ENCODE results near the gene FGF3. TPM values are rescaled to one million over a fixed set of nuclear protein-coding genes. Genes with fewer than 3 reads are reported as not detected.

FGF3 gene
- total RNA-seq, 2 donors from 2014 or later: not detected

DNA sequence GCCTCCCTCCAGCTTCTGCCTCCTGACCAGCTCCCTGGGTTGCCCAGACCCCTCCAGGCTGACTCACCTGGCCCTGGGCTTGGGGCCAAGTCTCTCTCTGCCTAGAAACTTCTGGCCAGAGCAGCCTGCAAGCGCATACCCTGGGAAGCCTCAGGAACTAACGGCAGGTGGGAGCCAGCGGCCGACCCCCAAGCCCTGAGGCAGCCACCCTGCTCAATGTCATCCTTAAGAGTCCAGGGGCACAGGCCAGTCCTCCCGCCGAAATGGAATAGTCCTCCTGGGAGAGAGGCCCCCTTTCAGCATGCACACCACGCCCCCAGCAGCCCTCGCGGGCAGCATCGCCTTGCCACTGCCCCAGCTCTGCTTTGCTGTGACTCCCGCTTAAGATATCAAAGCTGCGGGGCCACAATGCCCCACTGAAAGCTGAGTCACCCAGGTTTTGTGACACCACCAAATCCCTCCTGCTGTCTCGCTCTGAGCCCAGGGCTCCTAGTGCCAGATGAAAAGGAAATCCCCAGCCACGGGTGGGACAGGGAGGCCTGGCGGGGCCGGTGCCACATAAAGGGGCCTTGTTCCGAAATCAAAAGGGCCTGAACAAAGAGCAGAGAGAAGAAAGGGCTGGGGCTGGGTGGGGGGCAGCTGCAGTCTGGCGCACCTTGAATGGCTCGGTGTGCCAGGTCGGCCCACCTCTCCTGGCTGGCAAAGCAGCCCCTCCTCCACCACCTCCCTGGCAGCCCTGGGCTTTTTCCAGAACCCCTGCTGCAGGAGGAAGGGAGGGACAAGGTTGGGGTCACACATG is 21.4 kb upstream of the FGF3 start:
- Histone ChIP-seq H3K4me3 (no peak overlapping the region), H3K4me1 (ENCODE audit: control insufficient read depth in 1 of 2, low read depth in 2 of 2) (no peaks in the 10 kb centered on the region), H3K27me3 (replicated peaks; ENCODE audit: insufficient read depth) (no peaks in the 10 kb centered on the region), H3K27ac (no peak overlapping the region), H3K9me3 (no peaks in the 10 kb centered on the region), H3K36me3 (no peaks in the 10 kb centered on the region)
- ATAC-seq (ENCODE audit: insufficient number of reproducible peaks, low FRiP score, low read depth) (no peak), DNase-seq (ENCODE audit: low spot score) (no peak)
- TF ChIP-seq, protein P1, sequence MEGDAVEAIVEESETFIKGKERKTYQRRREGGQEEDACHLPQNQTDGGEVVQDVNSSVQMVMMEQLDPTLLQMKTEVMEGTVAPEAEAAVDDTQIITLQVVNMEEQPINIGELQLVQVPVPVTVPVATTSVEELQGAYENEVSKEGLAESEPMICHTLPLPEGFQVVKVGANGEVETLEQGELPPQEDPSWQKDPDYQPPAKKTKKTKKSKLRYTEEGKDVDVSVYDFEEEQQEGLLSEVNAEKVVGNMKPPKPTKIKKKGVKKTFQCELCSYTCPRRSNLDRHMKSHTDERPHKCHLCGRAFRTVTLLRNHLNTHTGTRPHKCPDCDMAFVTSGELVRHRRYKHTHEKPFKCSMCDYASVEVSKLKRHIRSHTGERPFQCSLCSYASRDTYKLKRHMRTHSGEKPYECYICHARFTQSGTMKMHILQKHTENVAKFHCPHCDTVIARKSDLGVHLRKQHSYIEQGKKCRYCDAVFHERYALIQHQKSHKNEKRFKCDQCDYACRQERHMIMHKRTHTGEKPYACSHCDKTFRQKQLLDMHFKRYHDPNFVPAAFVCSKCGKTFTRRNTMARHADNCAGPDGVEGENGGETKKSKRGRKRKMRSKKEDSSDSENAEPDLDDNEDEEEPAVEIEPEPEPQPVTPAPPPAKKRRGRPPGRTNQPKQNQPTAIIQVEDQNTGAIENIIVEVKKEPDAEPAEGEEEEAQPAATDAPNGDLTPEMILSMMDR (IDR thresholded peaks at IDR 0.05): no peak

DNA sequence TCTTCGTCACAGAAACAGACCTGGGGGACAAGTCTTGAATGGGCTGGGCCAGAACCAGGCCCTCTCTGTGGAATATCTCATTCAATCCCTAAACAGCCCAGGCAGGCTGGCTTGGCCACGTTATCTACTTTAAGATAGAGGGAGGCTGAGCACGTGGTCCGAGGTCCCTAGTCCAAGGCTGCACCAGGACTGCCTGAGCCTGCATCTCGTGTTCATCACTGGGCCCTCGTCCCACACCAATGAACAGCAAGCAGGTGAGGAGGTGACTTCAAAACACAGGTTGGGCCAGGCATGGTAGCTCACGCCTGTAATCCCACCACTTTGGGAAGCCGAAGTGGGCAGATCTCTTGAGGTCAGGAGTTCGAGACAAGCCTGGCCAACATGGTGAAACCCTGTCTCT is 20.3 kb upstream of the FGF3 start:
- no peaks in the 10 kb centered on the region for H3K4me1 ChIP-seq (ENCODE audit: control insufficient read depth in 1 of 2, low read depth in 2 of 2)
- H3K36me3 ChIP-seq: no peaks in the 10 kb centered on the region
- H3K4me3 ChIP-seq: no peak overlapping the region
- no peaks in the 10 kb centered on the region for H3K9me3 ChIP-seq
- no peak for DNase-seq (ENCODE audit: low spot score)
- no peak overlapping the region for H3K27ac ChIP-seq
- TF ChIP-seq, protein P1 (IDR thresholded peaks at IDR 0.05): no peak
- H3K27me3 ChIP-seq (replicated peaks; ENCODE audit: insufficient read depth): no peaks in the 10 kb centered on the region
- ATAC-seq (ENCODE audit: insufficient number of reproducible peaks, low FRiP score, low read depth): no peak

DNA sequence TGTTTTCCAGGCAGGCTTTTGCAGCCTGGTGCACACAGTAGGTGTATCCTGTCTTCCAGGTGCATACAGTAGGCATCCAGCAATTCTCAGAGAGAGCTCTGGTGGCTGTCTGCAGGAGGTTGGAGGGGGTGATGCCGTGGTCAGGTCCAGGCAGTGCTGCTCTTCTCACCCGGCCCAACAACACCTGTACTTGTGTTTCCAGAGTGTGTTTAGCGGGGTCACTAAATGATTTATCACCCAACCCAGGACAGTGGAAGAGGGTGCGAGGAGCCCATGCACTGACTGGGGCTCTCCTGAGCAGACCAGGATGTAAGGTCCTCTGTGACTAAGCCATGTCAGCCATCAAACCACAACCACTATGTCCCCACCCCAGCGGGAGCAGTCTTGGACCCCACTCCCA is 18.6 kb upstream of the FGF3 start:
- no peaks in the 10 kb centered on the region for H3K4me1 ChIP-seq (ENCODE audit: control insufficient read depth in 1 of 2, low read depth in 2 of 2)
- H3K27ac ChIP-seq: no peak overlapping the region
- no peaks in the 10 kb centered on the region for H3K27me3 ChIP-seq (replicated peaks; ENCODE audit: insufficient read depth)
- no peak for ATAC-seq (ENCODE audit: insufficient number of reproducible peaks, low FRiP score, low read depth)
- no peaks in the 10 kb centered on the region for H3K9me3 ChIP-seq
- no peaks in the 10 kb centered on the region for H3K36me3 ChIP-seq
- no peak overlapping the region for H3K4me3 ChIP-seq
- TF ChIP-seq, protein P1 (IDR thresholded peaks at IDR 0.05): no peak
- DNase-seq (ENCODE audit: low spot score): no peak

DNA sequence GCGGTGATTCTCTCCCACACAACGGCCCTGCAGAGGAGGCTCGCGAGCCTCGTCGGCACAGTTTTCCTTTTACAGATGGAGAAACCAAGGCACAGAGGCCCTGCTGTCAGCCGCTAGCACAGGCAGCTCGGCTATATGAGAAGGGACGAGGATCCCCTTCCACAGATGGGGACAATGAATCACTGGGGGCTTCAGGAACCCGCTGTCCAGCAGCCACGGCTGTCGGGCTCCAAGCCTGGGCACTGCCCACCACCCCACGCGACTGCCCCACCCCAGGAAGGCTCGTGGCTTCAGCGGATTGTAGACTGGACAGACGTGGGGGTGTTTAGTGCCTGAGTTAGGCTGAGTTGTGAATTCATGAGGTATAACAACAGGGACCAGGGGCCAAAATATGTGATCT is 17.2 kb upstream of the FGF3 start:
- Histone ChIP-seq H3K4me3 (no peak overlapping the region), H3K27ac (no peak overlapping the region), H3K9me3 (no peaks in the 10 kb centered on the region), H3K4me1 (ENCODE audit: control insufficient read depth in 1 of 2, low read depth in 2 of 2) (no peaks in the 10 kb centered on the region), H3K27me3 (replicated peaks; ENCODE audit: insufficient read depth) (no peaks in the 10 kb centered on the region), H3K36me3 (no peaks in the 10 kb centered on the region)
- DNase-seq (ENCODE audit: low spot score): no peak
- TF ChIP-seq, protein P1 (IDR thresholded peaks at IDR 0.05): no peak
- ATAC-seq (ENCODE audit: insufficient number of reproducible peaks, low FRiP score, low read depth): no peak

DNA sequence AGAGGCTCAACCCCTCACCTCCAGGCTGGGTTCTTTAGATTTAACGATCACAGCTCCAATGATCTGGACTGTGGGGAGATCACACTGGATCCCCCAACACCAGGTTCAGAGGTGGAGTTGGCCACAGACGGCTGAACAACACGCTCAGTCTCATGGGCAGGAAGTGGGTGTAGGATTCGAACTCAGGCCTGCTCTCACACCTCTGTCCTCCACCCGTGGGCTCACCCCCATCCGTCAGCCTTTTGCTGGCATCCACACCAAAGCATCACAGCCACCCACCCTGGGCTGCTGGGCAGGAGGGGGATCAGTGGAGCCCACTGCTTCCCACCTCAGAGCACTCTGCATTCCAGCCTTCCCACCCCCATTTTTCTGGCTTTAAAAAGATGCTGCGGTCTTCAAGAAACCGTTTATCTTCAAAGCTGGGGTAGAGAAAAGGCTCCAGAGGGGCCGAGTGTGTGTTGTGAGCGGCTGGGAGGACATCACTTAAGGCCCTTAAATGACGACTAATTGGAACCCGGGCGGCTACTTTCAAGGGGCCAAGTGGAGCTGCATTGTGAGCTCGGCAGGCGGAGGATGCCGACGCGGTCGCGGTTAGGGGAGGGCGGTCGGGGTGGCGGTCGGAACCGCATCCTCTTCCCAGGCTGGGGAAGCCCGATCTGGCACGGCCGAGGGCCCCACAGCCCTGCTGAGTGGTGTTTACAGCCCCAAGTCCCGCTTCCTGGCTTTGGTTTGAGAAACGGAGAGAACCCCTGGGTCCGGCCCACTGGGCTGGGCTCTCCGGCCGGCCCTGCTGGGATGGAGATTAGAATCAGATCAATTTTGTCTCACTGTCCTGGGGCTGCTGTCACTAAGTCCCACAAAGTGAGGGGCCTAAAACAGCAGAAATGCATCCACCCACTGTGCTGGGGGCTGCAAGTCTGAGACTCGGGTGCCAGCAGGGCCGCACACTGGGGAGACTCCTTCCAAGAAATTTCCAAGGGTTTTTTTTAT is 15.9 kb upstream of the FGF3 start:
- ATAC-seq (ENCODE audit: insufficient number of reproducible peaks, low FRiP score, low read depth) (no peak), DNase-seq (ENCODE audit: low spot score) (no peak)
- no peaks in the 10 kb centered on the region for H3K9me3 ChIP-seq
- H3K36me3 ChIP-seq: no peaks in the 10 kb centered on the region
- no peaks in the 10 kb centered on the region for H3K27me3 ChIP-seq (replicated peaks; ENCODE audit: insufficient read depth)
- no peak overlapping the region for H3K27ac ChIP-seq
- no peaks in the 10 kb centered on the region for H3K4me1 ChIP-seq (ENCODE audit: control insufficient read depth in 1 of 2, low read depth in 2 of 2)
- TF ChIP-seq, protein P1 (IDR thresholded peaks at IDR 0.05): no peak
- H3K4me3 ChIP-seq: no peak overlapping the region

All from thoracic aorta (tissue), 2 donors.